GM12878 (cell line): ENCODE measurements around the gene HEPACAM2. TPM values are rescaled to one million over a fixed set of nuclear protein-coding genes. Genes with fewer than 3 reads are reported as not detected.

ENCODE experiments used
- ATAC-seq: fragments of 200-7000 bp; cut with Tn5 transposase; 3 replicates; pipeline ENCODE4 v1.9.1; 2020; ENCODE audit warnings: mild to moderate bottlenecking, moderate library complexity
- BruUV-seq: library from RNA; stranded (reverse); fragments of 400-500 nt; replicated peaks from 2 replicates; lab custom pipeline; 2021; lab: Mats Ljungman, UMichigan
- CTCF ChIA-PET: fragments of 300-600 bp; sonication (Branson Sonifier 250); formaldehyde crosslinking; extraction: SDS; loops from one replicate; lab custom pipeline; 2021; ENCODE audit warnings: inconsistent platforms; lab: Yijun Ruan, JAX
- POLR2A ChIA-PET: fragments of 350-600 bp; formaldehyde crosslinking; extraction: SDS; loops from one replicate; lab custom pipeline; 2021; ENCODE audit warnings: inconsistent platforms; lab: Charles Lee
- RAD21 ChIA-PET: fragments of 300-600 bp; sonication (Branson Sonifier 250); formaldehyde crosslinking; loops from one replicate; lab custom pipeline; 2023; ENCODE audit warnings: antibody characterized with exemption; ENCODE audit not compliant: unreplicated experiment; lab: Charles Lee
- SMC1A ChIA-PET: fragments of 300-600 bp; sonication (Branson Sonifier 250); formaldehyde crosslinking; loops from one replicate; lab custom pipeline; 2023; ENCODE audit not compliant: unreplicated experiment, uncharacterized antibody; lab: Charles Lee
- DNase-seq: peaks from one replicate; pipeline ENCODE4 v3.0.0-alpha.2; 2011; ENCODE audit warnings: low read depth, low spot score
- FAIRE-seq: peaks from 3 replicates; lab custom pipeline; 2011; peaks lifted over from hg19 to GRCh38; lab: Jason Lieb, UNC
- H2AFZ ChIP-seq: 2 replicates; pipeline ENCODE4 v1.6.0; 2011; ENCODE audit warnings: low read depth, low read length, control low read depth; ENCODE audit not compliant: control insufficient read depth
- H3K27ac ChIP-seq: 2 replicates; pipeline ENCODE4 v1.5.1; 2011; ENCODE audit warnings: control low read depth; ENCODE audit not compliant: control insufficient read depth, insufficient read depth
- H3K27me3 ChIP-seq, 2 experiments: replicated peaks in 1 of 2; 2 replicates each; pipeline versions ENCODE4 v1.6.0 to v1.6.1; 2011; ENCODE audit warnings: low read length in 1 of 2; ENCODE audit not compliant: control insufficient read depth in 2 of 2, insufficient read depth in 2 of 2
- H3K36me3 ChIP-seq, 2 experiments: 2 replicates each; pipeline ENCODE4 v1.5.1; 2011; ENCODE audit warnings: low read length in 1 of 2; ENCODE audit not compliant: control insufficient read depth in 2 of 2, insufficient read depth in 2 of 2
- H3K4me1 ChIP-seq: 2 replicates; pipeline ENCODE4 v1.6.1; 2011; ENCODE audit warnings: mild to moderate bottlenecking, low read length, moderate library complexity, mixed read lengths; ENCODE audit not compliant: control insufficient read depth, insufficient read depth
- H3K4me2 ChIP-seq: 2 replicates; pipeline ENCODE4 v1.6.0; 2011; ENCODE audit warnings: control low read depth; ENCODE audit not compliant: control insufficient read depth, insufficient read depth
- H3K4me3 ChIP-seq: fragments of 200-600 bp; sonication (generic); 2 replicates; pipeline ENCODE4 v1.5.1; 2016
- H3K79me2 ChIP-seq: 2 replicates; pipeline ENCODE4 v1.6.0; 2011; ENCODE audit warnings: low read length; ENCODE audit not compliant: control insufficient read depth, insufficient read depth
- H3K9ac ChIP-seq: 2 replicates; pipeline ENCODE4 v1.8.0; 2011; ENCODE audit warnings: low read length, control low read depth, mixed read lengths; ENCODE audit not compliant: control insufficient read depth, insufficient read depth
- H3K9me3 ChIP-seq: replicated peaks from 3 replicates; pipeline ENCODE4 v1.5.1; 2011; ENCODE audit warnings: mild to moderate bottlenecking, low read length; ENCODE audit not compliant: control insufficient read depth, insufficient read depth
- H4K20me1 ChIP-seq: 2 replicates; pipeline ENCODE4 v1.6.0; 2011; ENCODE audit not compliant: control insufficient read depth, insufficient read depth
- BRCA1 ChIP-seq: IDR thresholded peaks from 2 replicates; pipeline ENCODE4 v1.6.1; 2011; ENCODE audit warnings: low read depth, low read length, improper control_type of control experiment
- E2F8 ChIP-seq: fragments of 450-650 bp; IDR thresholded peaks from 2 replicates; pipeline ENCODE4 v1.6.1; 2018; ENCODE audit warnings: mild to moderate bottlenecking, low read depth, moderate library complexity; ENCODE audit not compliant: partially characterized antibody
- FOS ChIP-seq: IDR thresholded peaks from 3 replicates; pipeline ENCODE4 v1.6.1; 2011; ENCODE audit warnings: borderline replicate concordance; ENCODE audit not compliant: insufficient read length; ENCODE audit errors: extremely low read depth
- HDAC6 ChIP-seq: fragments of 200-600 bp; sonication (generic); IDR thresholded peaks from one replicate; pipeline ENCODE4 v1.8.0; 2017; ENCODE audit warnings: antibody characterized with exemption; ENCODE audit not compliant: unreplicated experiment
- NBN ChIP-seq: fragments of 450-650 bp; IDR thresholded peaks from 2 replicates; pipeline ENCODE4 v1.6.1; 2016
- NFIC ChIP-seq: IDR thresholded peaks from 2 replicates; pipeline ENCODE4 v1.6.1; 2012; ENCODE audit warnings: low read depth, mild to moderate bottlenecking, inconsistent platforms, low read length, moderate library complexity
- NR2C1 ChIP-seq: fragments of 450-650 bp; IDR thresholded peaks from 2 replicates; pipeline ENCODE4 v1.6.1; 2017; ENCODE audit warnings: antibody characterized with exemption, mild to moderate bottlenecking, moderate library complexity
- NR2C2 ChIP-seq: IDR thresholded peaks from 2 replicates; pipeline ENCODE4 v1.6.1; 2011; ENCODE audit warnings: borderline replicate concordance, low read depth; ENCODE audit not compliant: control insufficient read depth, insufficient read length
- NR2F1 ChIP-seq: fragments of 450-650 bp; conservative IDR thresholded peaks from 2 replicates; pipeline ENCODE4 v1.6.1; 2017; ENCODE audit warnings: mild to moderate bottlenecking
- RFX5 ChIP-seq: IDR thresholded peaks from 2 replicates; pipeline ENCODE4 v1.6.1; 2011; ENCODE audit warnings: low read depth, low read length, improper control_type of control experiment
- RUNX3 ChIP-seq: IDR thresholded peaks from 2 replicates; pipeline ENCODE4 v1.6.1; 2012; ENCODE audit warnings: low read length, inconsistent platforms
- SIX5 ChIP-seq: IDR thresholded peaks from 2 replicates; pipeline ENCODE4 v1.6.1; 2011; ENCODE audit warnings: mild to moderate bottlenecking, low read depth, low read length, moderate library complexity; ENCODE audit not compliant: severe bottlenecking
- SMARCA5 ChIP-seq: fragments of 450-650 bp; IDR thresholded peaks from 2 replicates; pipeline ENCODE4 v1.6.1; 2017; ENCODE audit warnings: mild to moderate bottlenecking
- SUZ12 ChIP-seq: fragments of 200-600 bp; sonication (generic); IDR thresholded peaks from one replicate; pipeline ENCODE4 v1.6.1; 2018; ENCODE audit warnings: antibody characterized with exemption, mild to moderate bottlenecking; ENCODE audit not compliant: unreplicated experiment
- TCF3 ChIP-seq: IDR thresholded peaks from 2 replicates; pipeline ENCODE4 v1.6.1; 2012; ENCODE audit warnings: low read depth, mild to moderate bottlenecking, low read length, borderline replicate concordance; ENCODE audit not compliant: insufficient read depth
- YBX1 ChIP-seq: fragments of 450-650 bp; IDR thresholded peaks from 2 replicates; pipeline ENCODE4 v1.6.1; 2016; ENCODE audit warnings: antibody characterized with exemption
- ZNF274 ChIP-seq: IDR thresholded peaks from one replicate; pipeline ENCODE4 v1.8.0; 2011; ENCODE audit not compliant: insufficient read length, insufficient read depth
- ZSCAN29 ChIP-seq: fragments of 450-650 bp; IDR thresholded peaks from 2 replicates; pipeline ENCODE4 v1.6.1; 2017; ENCODE audit warnings: mild to moderate bottlenecking, moderate library complexity
- in situ Hi-C: fragments of 300-500 bp; cut with MboI; formaldehyde crosslinking; loops from 9 replicates; pipeline ENCODE4 v1.14.3; 2018; ENCODE audit warnings: mixed read lengths
- intact Hi-C: fragments of 100-400 bp; cut with micrococcal nuclease; formaldehyde crosslinking; loops from one replicate; pipeline ENCODE4 v1.14.2; 2022; ENCODE audit not compliant: unreplicated experiment
- polyA plus RNA-seq, 11 experiments: library from polyadenylated mRNA; depleted of rRNA in 4 of 11; unstranded in 6 of 11; stranded (reverse) in 5 of 11; fragments of >200 nt; fragmentation: Nextera tagmentation in 4 of 11; fragmentation: Illumina TruSeq in 1 of 11; extraction: Ambion mirVana in 4 of 11; extraction: Trizol in 1 of 11; gene quantifications; 1 replicate in 1 of 11; 2 replicates in 10 of 11; pipeline versions ENCODE4 v1.2.1 to v1.2.3, GENCODE V29; 2011 to 2016; ENCODE audit warnings: inconsistent platforms in 2 of 11, missing spikeins in 2 of 11, low read depth in 1 of 11
- total RNA-seq, 4 experiments: library from RNA; depleted of rRNA in 3 of 4; stranded (reverse); fragments of >200 nt in 3 of 4; fragmentation: Illumina TruSeq in 1 of 4; extraction: Trizol in 1 of 4; gene quantifications; 2 replicates each; pipeline versions ENCODE4 v1.2.1 to v1.2.3, GENCODE V29; 2013 to 2021
- TF ChIP-seq, protein P1 (sequence below): fragments of 450-650 bp; IDR thresholded peaks from 2 replicates; pipeline ENCODE4 v1.6.1; 2016; ENCODE audit warnings: mild to moderate bottlenecking, moderate library complexity, borderline replicate concordance

HEPACAM2 gene
- total and polyA plus RNA-seq, 10 of the 15 experiments (the other 5 are each of a cell fraction or from before 2014, with no cell fraction given) = 0.04 to 0.58 TPM; not detected in 8

- ChIA-PET RAD21 (no interaction called here), POLR2A (no interaction called here), CTCF (interaction anchor here (1.0 to 1.7 kb wide), 2 partner anchors 13 to 1137 kb away, joined by 3 to 4 read pairs; no protein-coding TSS in a partner anchor), SMC1A (interaction anchor here (0.8 to 1.6 kb wide), 2 partner anchors 13 to 116 kb away, joined by 3 to 4 read pairs; no protein-coding TSS in a partner anchor)
- H3K79me2 ChIP-seq = no peaks in the 10 kb centered on the region
- no peak overlapping the region for H3K4me3 ChIP-seq
- intact Hi-C loops = no loop called here
- BruUV-seq = no TSS peak
- H3K4me1 ChIP-seq = no peaks in the 10 kb centered on the region
- DNase-seq = no peak
- no peaks in the 10 kb centered on the region for H3K9me3 ChIP-seq
- no peaks in the 10 kb centered on the region for H3K27me3 ChIP-seq
- H4K20me1 ChIP-seq = no peaks in the 10 kb centered on the region
- peaks cover 0 to 5% of the 10 kb centered on the region in 2 experiments; a peak in 1 of 4 replicates for H3K36me3 ChIP-seq
- in situ Hi-C loops = no loop called here
- no peak for FAIRE-seq
- no peak for ATAC-seq
- no peak overlapping the region for H3K4me2 ChIP-seq
- H3K9ac ChIP-seq = no peak overlapping the region
- no peak overlapping the region for H2AFZ ChIP-seq
- no peak overlapping the region for H3K27ac ChIP-seq
- TF ChIP-seq FOS = no peak
- TF ChIP-seq HDAC6 = no peak
- no peak for TF ChIP-seq BRCA1
- TF ChIP-seq NR2F1 = no peak
- no peak for TF ChIP-seq ZNF274
- TF ChIP-seq ZSCAN29 = no peak
- no peak for TF ChIP-seq SIX5
- no peak for TF ChIP-seq NFIC
- TF ChIP-seq E2F8 = no peak
- no peak for TF ChIP-seq NBN
- no peak for TF ChIP-seq YBX1
- TF ChIP-seq, protein P1, sequence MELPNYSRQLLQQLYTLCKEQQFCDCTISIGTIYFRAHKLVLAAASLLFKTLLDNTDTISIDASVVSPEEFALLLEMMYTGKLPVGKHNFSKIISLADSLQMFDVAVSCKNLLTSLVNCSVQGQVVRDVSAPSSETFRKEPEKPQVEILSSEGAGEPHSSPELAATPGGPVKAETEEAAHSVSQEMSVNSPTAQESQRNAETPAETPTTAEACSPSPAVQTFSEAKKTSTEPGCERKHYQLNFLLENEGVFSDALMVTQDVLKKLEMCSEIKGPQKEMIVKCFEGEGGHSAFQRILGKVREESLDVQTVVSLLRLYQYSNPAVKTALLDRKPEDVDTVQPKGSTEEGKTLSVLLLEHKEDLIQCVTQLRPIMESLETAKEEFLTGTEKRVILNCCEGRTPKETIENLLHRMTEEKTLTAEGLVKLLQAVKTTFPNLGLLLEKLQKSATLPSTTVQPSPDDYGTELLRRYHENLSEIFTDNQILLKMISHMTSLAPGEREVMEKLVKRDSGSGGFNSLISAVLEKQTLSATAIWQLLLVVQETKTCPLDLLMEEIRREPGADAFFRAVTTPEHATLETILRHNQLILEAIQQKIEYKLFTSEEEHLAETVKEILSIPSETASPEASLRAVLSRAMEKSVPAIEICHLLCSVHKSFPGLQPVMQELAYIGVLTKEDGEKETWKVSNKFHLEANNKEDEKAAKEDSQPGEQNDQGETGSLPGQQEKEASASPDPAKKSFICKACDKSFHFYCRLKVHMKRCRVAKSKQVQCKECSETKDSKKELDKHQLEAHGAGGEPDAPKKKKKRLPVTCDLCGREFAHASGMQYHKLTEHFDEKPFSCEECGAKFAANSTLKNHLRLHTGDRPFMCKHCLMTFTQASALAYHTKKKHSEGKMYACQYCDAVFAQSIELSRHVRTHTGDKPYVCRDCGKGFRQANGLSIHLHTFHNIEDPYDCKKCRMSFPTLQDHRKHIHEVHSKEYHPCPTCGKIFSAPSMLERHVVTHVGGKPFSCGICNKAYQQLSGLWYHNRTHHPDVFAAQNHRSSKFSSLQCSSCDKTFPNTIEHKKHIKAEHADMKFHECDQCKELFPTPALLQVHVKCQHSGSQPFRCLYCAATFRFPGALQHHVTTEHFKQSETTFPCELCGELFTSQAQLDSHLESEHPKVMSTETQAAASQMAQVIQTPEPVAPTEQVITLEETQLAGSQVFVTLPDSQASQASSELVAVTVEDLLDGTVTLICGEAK = no peak
- no peak for TF ChIP-seq RUNX3
- no peak for TF ChIP-seq SMARCA5
- no peak for TF ChIP-seq SUZ12
- TF ChIP-seq NR2C1 = no peak
- TF ChIP-seq RFX5 = no peak
- TF ChIP-seq NR2C2 = no peak
- no peak for TF ChIP-seq TCF3
These were observed 32.4 kb upstream of the HEPACAM2 start for GRCh38 chr7:93258661-93259060.
